Fibroblast of lung (primary cell): Measurements from ENCODE around the gene NODAL.

Experiments
- EZH2 ChIP-seq: IDR thresholded peaks from 2 replicates; pipeline ENCODE4 v1.5.1; 2012; ENCODE audit warnings: low read length, control low read depth, mild to moderate bottlenecking; ENCODE audit errors: missing control alignments
- TF ChIP-seq, protein P1 (sequence below), 2 donors: IDR thresholded peaks in 1 of 2; conservative IDR thresholded peaks in 1 of 2; 1 replicate in 1 of 2; 2 replicates in 1 of 2; pipeline ENCODE4 v1.5.1; 2011 to 2012; ENCODE audit warnings: low read length in 2 of 2, control low read depth in 1 of 2, inconsistent platforms in 1 of 2, low read depth in 1 of 2, mild to moderate bottlenecking in 1 of 2

DNA sequence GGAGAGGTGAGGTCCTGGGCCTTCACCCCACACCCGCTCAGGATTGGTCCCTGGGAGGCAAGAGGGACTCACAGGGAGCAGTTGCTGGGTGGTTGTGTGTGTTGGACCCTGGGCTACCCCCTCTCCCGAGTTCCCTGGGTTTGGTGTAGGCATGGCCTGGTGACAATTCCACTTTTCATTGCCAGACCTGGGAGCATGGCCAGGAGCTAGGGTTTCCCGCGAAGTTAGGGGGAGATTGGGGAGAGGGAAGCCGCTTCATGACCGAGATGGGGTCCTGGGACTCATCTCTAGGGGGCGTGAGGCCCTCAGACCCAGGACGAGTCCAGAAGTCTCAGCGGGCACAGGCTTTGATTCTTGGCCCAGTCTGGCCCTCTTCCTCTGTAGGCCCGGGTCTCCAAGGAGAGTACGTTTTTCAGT, 37.7 kb upstream of the NODAL start:
- TF ChIP-seq, protein P1, sequence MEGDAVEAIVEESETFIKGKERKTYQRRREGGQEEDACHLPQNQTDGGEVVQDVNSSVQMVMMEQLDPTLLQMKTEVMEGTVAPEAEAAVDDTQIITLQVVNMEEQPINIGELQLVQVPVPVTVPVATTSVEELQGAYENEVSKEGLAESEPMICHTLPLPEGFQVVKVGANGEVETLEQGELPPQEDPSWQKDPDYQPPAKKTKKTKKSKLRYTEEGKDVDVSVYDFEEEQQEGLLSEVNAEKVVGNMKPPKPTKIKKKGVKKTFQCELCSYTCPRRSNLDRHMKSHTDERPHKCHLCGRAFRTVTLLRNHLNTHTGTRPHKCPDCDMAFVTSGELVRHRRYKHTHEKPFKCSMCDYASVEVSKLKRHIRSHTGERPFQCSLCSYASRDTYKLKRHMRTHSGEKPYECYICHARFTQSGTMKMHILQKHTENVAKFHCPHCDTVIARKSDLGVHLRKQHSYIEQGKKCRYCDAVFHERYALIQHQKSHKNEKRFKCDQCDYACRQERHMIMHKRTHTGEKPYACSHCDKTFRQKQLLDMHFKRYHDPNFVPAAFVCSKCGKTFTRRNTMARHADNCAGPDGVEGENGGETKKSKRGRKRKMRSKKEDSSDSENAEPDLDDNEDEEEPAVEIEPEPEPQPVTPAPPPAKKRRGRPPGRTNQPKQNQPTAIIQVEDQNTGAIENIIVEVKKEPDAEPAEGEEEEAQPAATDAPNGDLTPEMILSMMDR (conservative IDR thresholded peaks at IDR 0.05 in 1 of 2, IDR thresholded peaks at IDR 0.05 in 1 of 2; ENCODE audit: low read depth in 1 of 2, low read length in 2 of 2) = peak in 1 of 2 donors; percentile 10
- no peak for TF ChIP-seq EZH2
